GM23338 (cell line): ENCODE measurements around the gene TMBIM1. TPM values are rescaled to one million over a fixed set of nuclear protein-coding genes. Genes with fewer than 3 reads are reported as not detected.

Experiments
- ATAC-seq: fragments of 200-7000 bp; cut with Tn5 transposase; 3 replicates; pipeline ENCODE4 v1.9.1; 2020
- DNase-seq: peaks from one replicate; pipeline ENCODE4 v3.0.0-alpha.2; 2015; ENCODE audit warnings: low spot score
- H2AFZ ChIP-seq: fragments of 200-600 bp; sonication (generic); 2 replicates; pipeline ENCODE4 v1.8.0; 2016; ENCODE audit warnings: antibody characterized with exemption, mild to moderate bottlenecking, moderate library complexity
- H3F3A ChIP-seq: fragments of 200-600 bp; sonication (generic); replicated peaks from 2 replicates; pipeline ENCODE4 v1.8.0; 2017; ENCODE audit warnings: antibody characterized with exemption, mixed run types, low read depth
- H3K27ac ChIP-seq: fragments of 200-600 bp; sonication (generic); 2 replicates; pipeline ENCODE4 v1.6.1; 2016; ENCODE audit warnings: low read depth
- H3K27me3 ChIP-seq: fragments of 200-600 bp; sonication (generic); 2 replicates; pipeline ENCODE4 v1.8.0; 2016; ENCODE audit warnings: mild to moderate bottlenecking, mixed run types, moderate library complexity; ENCODE audit not compliant: insufficient read depth
- H3K36me3 ChIP-seq: fragments of 200-600 bp; sonication (generic); 2 replicates; pipeline ENCODE4 v1.8.0; 2016; ENCODE audit warnings: mild to moderate bottlenecking; ENCODE audit not compliant: insufficient read depth
- H3K4me1 ChIP-seq: fragments of 200-600 bp; sonication (generic); 2 replicates; pipeline ENCODE4 v1.8.0; 2016; ENCODE audit warnings: mild to moderate bottlenecking, moderate library complexity; ENCODE audit not compliant: insufficient read depth
- H3K4me2 ChIP-seq: fragments of 200-600 bp; sonication (generic); 2 replicates; pipeline ENCODE4 v1.7.1; 2017; ENCODE audit warnings: mixed run types
- H3K4me3 ChIP-seq: fragments of 200-600 bp; sonication (generic); 2 replicates; pipeline ENCODE4 v1.6.1; 2016; ENCODE audit warnings: mixed run types
- H3K79me2 ChIP-seq: fragments of 200-600 bp; sonication (generic); replicated peaks from 2 replicates; pipeline ENCODE4 v1.8.0; 2017; ENCODE audit warnings: mild to moderate bottlenecking; ENCODE audit not compliant: insufficient read depth
- H3K9me2 ChIP-seq: fragments of 200-600 bp; sonication (generic); 2 replicates; pipeline ENCODE4 v1.8.0; 2017; ENCODE audit not compliant: insufficient read depth
- H4K20me1 ChIP-seq: fragments of 200-600 bp; sonication (generic); replicated peaks from 2 replicates; pipeline ENCODE4 v1.8.0; 2017; ENCODE audit warnings: mild to moderate bottlenecking; ENCODE audit not compliant: insufficient read depth
- H3K27ac Mint-ChIP-seq: 2 replicates; pipeline ENCODE4 v1.8.0; 2020; ENCODE audit warnings: inconsistent platforms, mild to moderate bottlenecking, moderate library complexity, mixed read lengths
- H3K27me3 Mint-ChIP-seq: 3 replicates; pipeline ENCODE4 v1.8.0; 2022; ENCODE audit warnings: low read depth, mild to moderate bottlenecking, moderate library complexity, mixed read lengths, inconsistent platforms; ENCODE audit not compliant: insufficient read depth, poor library complexity
- H3K36me3 Mint-ChIP-seq: 3 replicates; pipeline ENCODE4 v1.8.0; 2021; ENCODE audit warnings: low read depth, mild to moderate bottlenecking, inconsistent platforms, moderate library complexity, mixed read lengths
- H3K4me1 Mint-ChIP-seq: 3 replicates; pipeline ENCODE4 v1.8.0; 2020; ENCODE audit warnings: mild to moderate bottlenecking, inconsistent platforms, mixed read lengths
- H3K4me3 Mint-ChIP-seq: 3 replicates; pipeline ENCODE4 v1.8.0; 2021; ENCODE audit warnings: moderate library complexity, mild to moderate bottlenecking, inconsistent platforms, mixed read lengths
- H3K9me3 Mint-ChIP-seq: 3 replicates; pipeline ENCODE4 v1.8.0; 2020; ENCODE audit warnings: moderate library complexity, mild to moderate bottlenecking, inconsistent platforms, mixed read lengths
- CREB1 ChIP-seq: fragments of 250-450 bp; sonication (Bioruptor Pico); IDR thresholded peaks from 2 replicates; pipeline ENCODE4 v1.5.0; 2020; ENCODE audit warnings: low read depth, mild to moderate bottlenecking, moderate library complexity
- ETS1 ChIP-seq: IDR thresholded peaks from 2 replicates; pipeline ENCODE4 v1.6.1; 2016; ENCODE audit warnings: antibody characterized with exemption
- EZH2 ChIP-seq: fragments of 200-600 bp; sonication (generic); IDR thresholded peaks from one replicate; pipeline ENCODE4 v1.8.0; 2017; ENCODE audit warnings: antibody characterized with exemption, mild to moderate bottlenecking, low read depth; ENCODE audit not compliant: unreplicated experiment
- EZH2phosphoT487 ChIP-seq: fragments of 200-600 bp; sonication (generic); IDR thresholded peaks from one replicate; pipeline ENCODE4 v1.8.1; 2018; ENCODE audit warnings: antibody characterized with exemption; ENCODE audit not compliant: unreplicated experiment
- JUNB ChIP-seq: IDR thresholded peaks from one replicate; pipeline ENCODE4 v1.6.1; 2016; ENCODE audit warnings: antibody characterized with exemption; ENCODE audit not compliant: unreplicated experiment
- NANOG ChIP-seq: IDR thresholded peaks from 2 replicates; pipeline ENCODE4 v1.6.1; 2016; ENCODE audit warnings: antibody characterized with exemption, borderline replicate concordance
- POLR2AphosphoS5 ChIP-seq: IDR thresholded peaks from 2 replicates; pipeline ENCODE4 v1.6.1; 2016; ENCODE audit warnings: antibody characterized with exemption, low read depth
- STAT1 ChIP-seq: IDR thresholded peaks from one replicate; pipeline ENCODE4 v1.6.1; 2016; ENCODE audit warnings: antibody characterized with exemption; ENCODE audit not compliant: unreplicated experiment
- ZNF114 ChIP-seq: fragments of 250-450 bp; sonication (Bioruptor Pico); IDR thresholded peaks from 2 replicates; pipeline ENCODE4 v1.5.0; 2020; ENCODE audit warnings: mild to moderate bottlenecking, moderate library complexity
- ZNF331 ChIP-seq: fragments of 250-450 bp; sonication (Bioruptor Pico); IDR thresholded peaks from 2 replicates; pipeline ENCODE4 v1.5.0; 2020; ENCODE audit warnings: low read depth, mild to moderate bottlenecking, moderate library complexity
- ZNF462 ChIP-seq: fragments of 250-450 bp; sonication (Bioruptor Pico); IDR thresholded peaks from 2 replicates; pipeline ENCODE4 v1.5.0; 2020; ENCODE audit warnings: mild to moderate bottlenecking, moderate library complexity
- polyA plus RNA-seq: library from polyadenylated mRNA; unstranded; fragments of >200 nt; fragmentation: Nextera tagmentation; extraction: Ambion mirVana; gene quantifications from 2 replicates; pipeline ENCODE4 v1.2.1, GENCODE V29; 2016
- total RNA-seq: library from RNA; depleted of rRNA; stranded (reverse); fragments of >200 nt; shearing (Covaris generic); gene quantifications from 2 replicates; pipeline ENCODE4 v1.2.3, GENCODE V29; 2014
- TF ChIP-seq, protein P1 (sequence below), 2 experiments: fragments of 200-600 bp in 1 of 2; sonication (generic) in 1 of 2; conservative IDR thresholded peaks; 2 replicates each; pipeline versions ENCODE4 v1.5.1 to v1.6.1; 2016 to 2017; ENCODE audit warnings: antibody characterized with exemption in 2 of 2, low read depth in 2 of 2, mild to moderate bottlenecking in 2 of 2, moderate library complexity in 1 of 2
- TF ChIP-seq, protein P2 (sequence below): IDR thresholded peaks from one replicate; pipeline ENCODE4 v1.6.1; 2018; ENCODE audit warnings: antibody characterized with exemption; ENCODE audit not compliant: unreplicated experiment

TMBIM1 gene
- total and polyA plus RNA-seq, 2 experiments from 2014 or later, result 12.0 to 20.8 TPM

- Histone ChIP-seq H3K9me2 (no peaks in the 10 kb centered on the region), H3K27me3 (no peaks in the 10 kb centered on the region), H3K79me2 (no peaks in the 10 kb centered on the region), H4K20me1 (no peaks in the 10 kb centered on the region), H3K4me3 (no peak overlapping the region), H3F3A (no peaks in the 10 kb centered on the region), H3K36me3 (no peaks in the 10 kb centered on the region), H3K27ac (no peak overlapping the region), H3K4me2 (no peak overlapping the region), H3K4me1 (peaks cover 12% of the 10 kb centered on the region), H2AFZ (no peak overlapping the region)
- peaks cover 11% of the 10 kb centered on the region for H3K27me3 Mint-ChIP-seq
- no peak for DNase-seq
- H3K4me3 Mint-ChIP-seq, result no peak overlapping the region
- H3K9me3 Mint-ChIP-seq, result no peaks in the 10 kb centered on the region; the same call in 2 of the 3 replicates
- no peaks in the 10 kb centered on the region for H3K36me3 Mint-ChIP-seq
- peaks cover 22% of the 10 kb centered on the region for H3K4me1 Mint-ChIP-seq
- H3K27ac Mint-ChIP-seq, result no peak overlapping the region
- ATAC-seq, result no peak
- TF ChIP-seq EZH2phosphoT487 (no peak), POLR2AphosphoS5 (no peak), ZNF114 (CRISPR knock-in tag) (no peak), CREB1 (CRISPR knock-in tag) (no peak), ZNF331 (CRISPR knock-in tag) (no peak), JUNB (no peak), NANOG (no peak), ETS1 (no peak), ZNF462 (no peak), EZH2 (no peak), STAT1 (no peak)
- TF ChIP-seq, protein P1, sequence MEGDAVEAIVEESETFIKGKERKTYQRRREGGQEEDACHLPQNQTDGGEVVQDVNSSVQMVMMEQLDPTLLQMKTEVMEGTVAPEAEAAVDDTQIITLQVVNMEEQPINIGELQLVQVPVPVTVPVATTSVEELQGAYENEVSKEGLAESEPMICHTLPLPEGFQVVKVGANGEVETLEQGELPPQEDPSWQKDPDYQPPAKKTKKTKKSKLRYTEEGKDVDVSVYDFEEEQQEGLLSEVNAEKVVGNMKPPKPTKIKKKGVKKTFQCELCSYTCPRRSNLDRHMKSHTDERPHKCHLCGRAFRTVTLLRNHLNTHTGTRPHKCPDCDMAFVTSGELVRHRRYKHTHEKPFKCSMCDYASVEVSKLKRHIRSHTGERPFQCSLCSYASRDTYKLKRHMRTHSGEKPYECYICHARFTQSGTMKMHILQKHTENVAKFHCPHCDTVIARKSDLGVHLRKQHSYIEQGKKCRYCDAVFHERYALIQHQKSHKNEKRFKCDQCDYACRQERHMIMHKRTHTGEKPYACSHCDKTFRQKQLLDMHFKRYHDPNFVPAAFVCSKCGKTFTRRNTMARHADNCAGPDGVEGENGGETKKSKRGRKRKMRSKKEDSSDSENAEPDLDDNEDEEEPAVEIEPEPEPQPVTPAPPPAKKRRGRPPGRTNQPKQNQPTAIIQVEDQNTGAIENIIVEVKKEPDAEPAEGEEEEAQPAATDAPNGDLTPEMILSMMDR (conservative IDR thresholded peaks at IDR 0.05; ENCODE audit: low read depth in 2 of 2), result no peak
- TF ChIP-seq, protein P2, sequence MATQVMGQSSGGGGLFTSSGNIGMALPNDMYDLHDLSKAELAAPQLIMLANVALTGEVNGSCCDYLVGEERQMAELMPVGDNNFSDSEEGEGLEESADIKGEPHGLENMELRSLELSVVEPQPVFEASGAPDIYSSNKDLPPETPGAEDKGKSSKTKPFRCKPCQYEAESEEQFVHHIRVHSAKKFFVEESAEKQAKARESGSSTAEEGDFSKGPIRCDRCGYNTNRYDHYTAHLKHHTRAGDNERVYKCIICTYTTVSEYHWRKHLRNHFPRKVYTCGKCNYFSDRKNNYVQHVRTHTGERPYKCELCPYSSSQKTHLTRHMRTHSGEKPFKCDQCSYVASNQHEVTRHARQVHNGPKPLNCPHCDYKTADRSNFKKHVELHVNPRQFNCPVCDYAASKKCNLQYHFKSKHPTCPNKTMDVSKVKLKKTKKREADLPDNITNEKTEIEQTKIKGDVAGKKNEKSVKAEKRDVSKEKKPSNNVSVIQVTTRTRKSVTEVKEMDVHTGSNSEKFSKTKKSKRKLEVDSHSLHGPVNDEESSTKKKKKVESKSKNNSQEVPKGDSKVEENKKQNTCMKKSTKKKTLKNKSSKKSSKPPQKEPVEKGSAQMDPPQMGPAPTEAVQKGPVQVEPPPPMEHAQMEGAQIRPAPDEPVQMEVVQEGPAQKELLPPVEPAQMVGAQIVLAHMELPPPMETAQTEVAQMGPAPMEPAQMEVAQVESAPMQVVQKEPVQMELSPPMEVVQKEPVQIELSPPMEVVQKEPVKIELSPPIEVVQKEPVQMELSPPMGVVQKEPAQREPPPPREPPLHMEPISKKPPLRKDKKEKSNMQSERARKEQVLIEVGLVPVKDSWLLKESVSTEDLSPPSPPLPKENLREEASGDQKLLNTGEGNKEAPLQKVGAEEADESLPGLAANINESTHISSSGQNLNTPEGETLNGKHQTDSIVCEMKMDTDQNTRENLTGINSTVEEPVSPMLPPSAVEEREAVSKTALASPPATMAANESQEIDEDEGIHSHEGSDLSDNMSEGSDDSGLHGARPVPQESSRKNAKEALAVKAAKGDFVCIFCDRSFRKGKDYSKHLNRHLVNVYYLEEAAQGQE, result no peak
Measured at GRCh38 chr2:218298314-218298875, 6.1 kb upstream of the TMBIM1 start.
